GM18498 (cell line): ENCODE measurements around the gene SFTPB.
"Not testable (repeated sequence)": the region's sequence is repeated elsewhere in the genome, so short reads cannot be mapped to it uniquely, and the experiment has no call there.

Experiments
- ATAC-seq: cut with Tn5 transposase; IDR thresholded peaks from one replicate; pipeline ENCODE4 v1.9.1; 2021; ENCODE audit warnings: mild to moderate bottlenecking, moderate library complexity; ENCODE audit not compliant: unreplicated experiment

Gene SFTPB

GRCh38 chr2:85668009-85668856 lies at the start of gene SFTPB:
Gene SFTPB, minus strand, starts transcription at chr2:85668199. Its CDS starts 16 bp downstream, at chr2:85668183.
- ATAC-seq: no peak

DNA sequence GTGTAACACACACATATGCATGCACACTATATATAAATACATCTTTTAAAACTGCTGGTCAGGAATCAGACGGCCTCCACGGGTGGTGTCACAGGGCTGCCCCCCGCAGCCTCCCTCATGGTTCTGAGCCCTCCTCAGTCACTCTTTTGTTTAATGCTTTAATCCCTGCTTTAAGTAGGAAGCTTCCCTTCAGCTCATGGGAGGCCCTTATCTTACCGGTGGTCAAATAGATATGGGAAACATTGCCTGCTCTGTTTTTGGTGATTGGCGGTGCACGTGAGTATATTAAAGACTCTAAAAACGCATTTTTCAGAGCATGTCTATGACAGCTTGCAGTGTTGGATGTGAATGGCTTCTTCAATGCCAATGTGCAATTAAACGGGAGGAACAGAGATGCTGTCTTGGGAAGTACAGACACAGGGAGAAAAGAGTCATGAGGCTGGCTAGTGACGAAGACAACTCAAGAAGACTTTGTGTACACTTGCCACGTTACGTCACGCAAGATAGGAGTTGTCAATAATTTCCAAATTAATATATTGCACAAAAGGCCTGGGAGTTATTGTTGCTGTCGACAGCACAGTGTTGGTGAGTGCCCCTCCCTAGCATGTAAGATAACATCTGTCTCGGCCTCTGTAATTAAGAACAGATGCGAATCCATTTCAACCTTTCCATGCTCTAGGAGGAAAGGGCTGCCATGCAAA lies 49.5 kb upstream of the SFTPB start:
- no peak for ATAC-seq

GRCh38 chr2:85716346-85716914 lies 48.4 kb upstream of the SFTPB start:
- ATAC-seq: no peak

DNA sequence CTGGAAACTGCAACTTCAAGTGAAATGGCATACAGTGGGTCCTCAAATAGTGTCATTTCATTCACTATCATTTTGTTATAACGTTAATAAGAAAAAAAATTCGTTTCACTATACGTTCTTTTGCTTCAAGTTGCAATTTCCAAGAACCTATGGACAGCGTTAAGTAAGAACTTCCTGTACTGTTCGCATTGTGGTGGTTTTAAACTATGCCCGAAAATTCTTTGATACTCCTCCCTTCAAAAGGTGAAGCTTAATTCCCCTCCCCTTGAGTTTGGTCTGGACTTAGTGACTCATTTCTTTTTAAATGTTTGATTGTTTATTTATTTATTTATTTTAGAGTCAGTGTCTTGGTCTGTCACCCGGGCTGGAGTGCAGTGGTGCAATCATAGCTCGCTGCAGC lies 46.8 kb upstream of the SFTPB start:
- ATAC-seq: no peak

DNA sequence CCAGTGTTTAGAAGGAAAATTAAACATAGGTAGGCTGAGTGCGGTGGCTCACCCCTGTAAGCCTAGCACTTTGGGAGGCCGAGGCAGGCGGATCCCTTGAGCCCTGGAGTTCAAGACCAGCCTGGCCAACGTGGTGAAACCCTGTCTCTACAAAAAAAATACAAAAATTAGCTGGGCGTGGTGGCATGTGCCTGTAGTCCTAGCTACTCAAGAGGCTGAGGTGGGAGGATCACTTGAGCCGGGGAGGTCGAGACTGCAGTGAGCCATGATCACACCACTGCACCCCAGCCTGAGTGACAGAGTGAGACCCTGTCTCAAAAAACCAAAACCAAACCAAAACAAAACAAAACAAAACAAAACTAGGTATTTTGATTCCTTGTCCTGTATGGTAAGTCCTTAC lies 46.4 kb upstream of the SFTPB start:
- ATAC-seq: not testable (repeated sequence)

DNA sequence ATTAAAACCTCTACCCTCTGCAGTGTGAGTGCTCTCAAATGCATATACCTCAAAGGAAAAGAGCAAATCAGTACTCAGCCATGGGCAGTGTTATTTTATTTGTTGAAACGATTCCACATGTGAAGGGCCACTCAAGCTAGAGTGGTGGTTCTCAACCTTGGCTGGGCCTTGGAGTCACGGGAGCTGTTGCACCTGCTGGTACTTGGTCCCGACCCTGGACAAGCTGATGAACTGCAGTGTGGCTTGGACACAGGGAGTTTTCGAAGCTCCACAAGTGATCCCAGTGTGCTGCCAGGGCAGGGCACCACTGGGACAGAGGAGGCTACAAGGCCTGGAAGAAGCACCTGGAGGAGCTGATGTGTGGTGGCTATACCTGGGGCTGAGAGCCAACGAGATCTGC lies 45.8 kb upstream of the SFTPB start:
- ATAC-seq: no peak

DNA sequence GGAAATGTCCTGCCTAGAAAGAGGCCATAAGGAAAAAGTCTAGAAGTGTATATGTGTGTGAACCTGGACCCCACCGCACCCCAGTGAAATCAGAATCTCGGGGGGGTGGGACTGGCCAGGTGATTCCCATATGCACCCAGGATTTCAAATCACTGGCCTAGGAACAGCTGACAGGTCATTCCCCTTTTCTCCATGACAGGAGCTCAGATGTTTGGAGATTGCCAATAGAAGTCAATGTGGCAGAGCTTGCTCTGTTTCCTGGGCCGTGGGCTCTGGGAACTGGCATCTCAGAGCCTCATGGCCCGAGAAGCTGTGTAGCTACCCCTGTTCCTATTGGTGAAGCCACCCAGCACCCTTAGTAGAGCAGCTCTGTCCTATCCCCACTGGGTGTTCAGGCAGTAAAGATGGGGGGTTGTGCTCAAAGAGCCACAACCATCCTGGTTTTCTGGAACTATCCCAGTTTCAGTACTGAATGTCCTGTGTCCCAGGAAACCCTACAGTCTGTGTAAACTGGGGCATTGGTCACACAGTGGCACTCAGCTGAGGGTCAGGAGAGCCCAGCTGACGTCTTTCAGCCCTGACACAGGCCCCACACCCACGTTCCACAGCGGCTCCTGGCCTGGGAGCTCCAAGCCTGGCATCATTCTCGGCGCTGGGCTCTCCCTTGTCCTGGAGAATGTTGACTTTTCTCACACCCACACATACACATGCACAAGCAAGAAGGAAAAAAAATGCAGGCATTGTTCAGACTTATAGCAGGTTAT lies 45.0 kb upstream of the SFTPB start:
- ATAC-seq: no peak

DNA sequence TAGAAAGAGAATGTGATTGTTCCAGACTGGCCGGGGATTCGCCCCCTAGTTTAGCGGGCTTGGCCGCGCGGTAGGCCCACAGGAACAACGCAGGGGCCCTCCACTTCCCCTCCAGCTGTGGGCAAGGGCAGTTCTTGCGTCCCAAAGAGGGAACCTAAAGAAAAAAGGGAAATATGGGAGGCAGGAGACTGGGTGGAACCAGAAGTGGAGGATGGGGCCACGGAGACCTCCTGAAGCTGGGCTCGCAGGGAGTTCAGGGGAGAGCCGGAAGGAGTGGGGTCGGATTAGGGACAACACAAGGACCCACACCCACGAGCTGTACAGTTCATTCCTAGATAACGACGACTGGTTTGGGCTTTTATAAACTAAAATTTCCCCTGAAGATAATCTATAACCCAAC lies 44.3 kb upstream of the SFTPB start:
- no peak for ATAC-seq

- no peak for ATAC-seq
These were observed 43.6 kb upstream of the SFTPB start for GRCh38 chr2:85711578-85712060.

- ATAC-seq: no peak
These were observed 42.9 kb upstream of the SFTPB start for GRCh38 chr2:85710687-85711577.

GRCh38 chr2:85709401-85709811 lies 41.4 kb upstream of the SFTPB start:
- ATAC-seq: no peak

DNA sequence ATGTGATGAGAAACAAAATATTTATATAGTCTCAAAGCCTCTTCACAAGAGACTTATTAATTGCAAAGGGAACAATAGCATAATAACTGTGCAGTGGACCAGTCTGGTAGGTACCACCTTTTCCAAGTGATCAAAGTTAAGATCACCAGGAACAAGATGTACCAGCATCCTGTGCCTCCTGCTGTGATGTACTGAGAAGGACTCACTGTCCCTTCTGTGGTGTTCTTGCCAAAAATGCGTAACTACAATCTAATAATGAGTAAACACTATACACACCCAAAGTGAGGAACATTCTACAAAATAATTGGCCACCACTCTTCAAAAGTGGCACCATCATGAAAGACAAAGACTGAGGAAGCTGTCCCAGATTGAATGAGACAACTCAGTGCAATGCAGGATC lies 40.6 kb upstream of the SFTPB start:
- ATAC-seq: no peak

GRCh38 chr2:85707304-85707703 lies 39.3 kb upstream of the SFTPB start:
- peak; percentile 62 for ATAC-seq

- no peak for ATAC-seq
These were observed 38.7 kb upstream of the SFTPB start for GRCh38 chr2:85706599-85707296.

GRCh38 chr2:85706063-85706462 lies 38.1 kb upstream of the SFTPB start:
- no peak for ATAC-seq

DNA sequence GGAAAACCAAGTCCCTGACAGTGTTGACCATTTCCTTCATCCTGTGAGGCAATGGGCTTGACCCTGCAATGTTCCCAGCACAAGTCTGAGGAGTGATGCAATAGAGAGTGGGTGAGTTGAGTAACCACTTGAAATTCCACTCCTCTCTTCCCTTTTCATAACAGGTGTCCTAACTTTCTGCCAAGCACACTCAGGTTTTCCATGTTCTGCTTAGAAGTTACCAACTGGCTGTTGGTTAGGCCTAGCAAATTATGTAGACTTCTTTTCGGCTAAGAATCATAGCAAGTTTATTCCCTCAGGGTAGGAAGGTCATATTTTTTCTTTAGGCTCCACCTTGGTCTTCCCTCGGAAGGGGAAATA lies 37.7 kb upstream of the SFTPB start:
- no peak for ATAC-seq

- ATAC-seq: peak; percentile 54
These were observed 37.0 kb upstream of the SFTPB start for GRCh38 chr2:85704800-85705679.

GRCh38 chr2:85704038-85704437 lies 36.0 kb upstream of the SFTPB start:
- ATAC-seq: no peak

DNA sequence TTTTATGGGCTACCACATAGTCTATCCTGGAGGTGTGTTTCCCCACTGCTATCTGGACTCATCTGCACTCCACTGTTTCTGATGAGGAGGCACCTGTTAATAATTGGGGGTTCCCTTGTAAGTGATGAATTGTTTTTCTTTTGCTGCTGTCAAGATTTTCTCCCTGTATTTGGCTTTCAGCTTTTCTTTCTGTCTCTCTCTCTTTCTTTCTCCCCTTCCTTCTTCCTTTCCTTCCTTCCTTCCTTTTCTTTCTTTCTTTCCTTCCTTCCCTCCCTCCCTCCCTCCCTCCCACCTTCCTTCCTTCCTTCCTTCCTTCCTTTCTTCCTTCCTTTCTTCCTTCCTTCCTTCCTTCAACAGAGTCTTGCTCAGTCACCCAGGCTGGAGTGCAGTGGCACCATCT lies 35.3 kb upstream of the SFTPB start:
- no peak for ATAC-seq
